Measurements from ENCODE around the gene P2RY8.
"Not testable (repeated sequence)": the region's sequence is repeated elsewhere in the genome, so short reads cannot be mapped to it uniquely, and the experiment has no call there.

Gene P2RY8

GRCh38 chrX:1516596-1517104 lies 20.3 kb downstream of the P2RY8 start:
- DNase-seq: no peak

- no peak for DNase-seq
These were observed 25.2 kb downstream of the P2RY8 start for GRCh38 chrX:1511829-1512228.

- DNase-seq: no peak
These were observed 25.8 kb downstream of the P2RY8 start for GRCh38 chrX:1511150-1511549.

- no peak for DNase-seq
These were observed 29.2 kb downstream of the P2RY8 start for GRCh38 chrX:1507511-1508463.

GRCh38 chrX:1506916-1507315 lies 30.1 kb downstream of the P2RY8 start:
- DNase-seq: no peak

GRCh38 chrX:1502853-1503252 lies 34.1 kb downstream of the P2RY8 start:
- no peak for DNase-seq

GRCh38 chrX:1502241-1502640 lies 34.7 kb downstream of the P2RY8 start:
- no peak for DNase-seq

GRCh38 chrX:1500701-1501624 lies 36.0 kb downstream of the P2RY8 start:
- DNase-seq: no peak

GRCh38 chrX:1496076-1496475 lies 40.9 kb downstream of the P2RY8 start:
- no peak for DNase-seq

GRCh38 chrX:1493877-1494510 lies 43.0 kb downstream of the P2RY8 start:
- DNase-seq: no peak

GRCh38 chrX:1493412-1493811 lies 43.6 kb downstream of the P2RY8 start:
- no peak for DNase-seq

GRCh38 chrX:1492421-1493012 lies 44.5 kb downstream of the P2RY8 start:
- DNase-seq: no peak

- DNase-seq: no peak
These were observed 45.1 kb downstream of the P2RY8 start for GRCh38 chrX:1491851-1492349.

GRCh38 chrX:1491248-1491647 lies 45.7 kb downstream of the P2RY8 start:
- not testable (repeated sequence) for DNase-seq

- DNase-seq: not testable (repeated sequence)
These were observed 46.3 kb downstream of the P2RY8 start for GRCh38 chrX:1490723-1491122.

- DNase-seq: not testable (repeated sequence)
These were observed 47.6 kb downstream of the P2RY8 start for GRCh38 chrX:1489354-1489753.

GRCh38 chrX:1488745-1489144 lies 48.2 kb downstream of the P2RY8 start:
- DNase-seq: no peak

- DNase-seq: no peak
These were observed 48.8 kb downstream of the P2RY8 start for GRCh38 chrX:1488141-1488540.

GRCh38 chrX:1487401-1487800 lies 49.6 kb downstream of the P2RY8 start:
- no peak for DNase-seq

GRCh38 chrX:1486749-1487361 lies 50.1 kb downstream of the P2RY8 start:
- no peak for DNase-seq

GRCh38 chrX:1486177-1486576 lies 50.8 kb downstream of the P2RY8 start:
- no peak for DNase-seq

- DNase-seq: no peak
These were observed 52.0 kb downstream of the P2RY8 start for GRCh38 chrX:1485033-1485432.

Data from NCI-H1092 treated with DMSO at 0.1 percent for 48 hours (cell line).